ENCODE data around the gene SLFNL1. TPM values are rescaled to one million over a fixed set of nuclear protein-coding genes. Genes with fewer than 3 reads are reported as not detected.

SLFNL1 gene
- total RNA-seq = under 1 TPM in 3 of 4 donors, not detected in 1; 0.42 to 0.97 (median 0.60) TPM

DNA sequence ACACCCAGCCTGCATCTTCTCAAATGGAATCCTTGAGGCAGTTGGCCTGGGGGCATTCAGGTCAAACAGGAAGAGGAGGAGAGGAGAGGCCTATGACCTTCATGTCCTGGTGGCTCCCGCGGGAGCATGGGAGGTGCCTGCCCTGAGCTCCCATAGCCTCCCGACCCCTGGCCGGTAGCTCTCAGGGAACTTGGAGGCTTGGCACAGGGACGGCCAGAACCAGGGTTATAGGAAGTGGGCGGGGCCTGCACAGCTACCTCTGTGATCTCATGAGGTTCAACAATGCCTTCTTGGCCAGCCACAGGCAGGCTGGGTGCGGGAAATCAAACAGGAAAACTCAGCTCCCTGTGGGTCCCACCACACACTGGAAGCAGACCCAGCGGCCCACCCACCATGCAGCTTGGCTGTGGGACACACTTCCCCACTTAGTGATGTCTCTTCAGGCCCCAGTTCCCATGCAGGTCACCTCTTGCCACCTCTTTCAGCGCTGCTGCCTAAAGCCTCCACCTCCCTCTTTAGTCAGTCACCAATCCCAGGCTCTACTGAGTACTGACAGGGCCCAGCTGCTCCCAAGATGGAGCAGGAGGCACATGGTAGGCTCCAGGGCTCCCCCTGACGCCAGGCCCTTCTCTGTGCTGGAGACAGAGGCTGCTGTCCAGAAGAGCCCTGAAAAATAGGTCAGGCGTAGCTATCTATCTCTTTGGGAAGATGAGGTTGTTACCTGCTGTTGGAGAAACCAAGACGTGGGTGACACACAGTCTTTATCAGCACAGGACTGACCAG, at the start of gene SLFNL1:
Gene SLFNL1 (minus strand): TSS at position 200 of the 783 bp plus-strand sequence. CDS start 1,065 bp downstream, outside the sequence.
- TF ChIP-seq EP300 (IDR thresholded peaks at IDR 0.05) (no peak), POLR2A (IDR thresholded peaks at IDR 0.05) (no peak), POLR2AphosphoS5 (IDR thresholded peaks at IDR 0.05) (no peak), CTCF (IDR thresholded peaks at IDR 0.05) (no peak)
- H3K4me1 ChIP-seq = no peaks in the 10 kb centered on the region
- peaks cover 21% of the 10 kb centered on the region for H3K36me3 ChIP-seq
- no peak within 1 kb of the TSS for H3K27ac ChIP-seq
- no peak within 1 kb of the TSS for H3K4me3 ChIP-seq
- no peaks in the 10 kb centered on the region for H3K9me3 ChIP-seq
- DNase-seq (ENCODE audit: low spot score in 2 of 2) = peak in 1 of 2 donors; percentile 59
- 71% methylated on average over 8 of the region's 12 CpGs for WGBS
- H3K27me3 ChIP-seq = no peaks in the 10 kb centered on the region

DNA sequence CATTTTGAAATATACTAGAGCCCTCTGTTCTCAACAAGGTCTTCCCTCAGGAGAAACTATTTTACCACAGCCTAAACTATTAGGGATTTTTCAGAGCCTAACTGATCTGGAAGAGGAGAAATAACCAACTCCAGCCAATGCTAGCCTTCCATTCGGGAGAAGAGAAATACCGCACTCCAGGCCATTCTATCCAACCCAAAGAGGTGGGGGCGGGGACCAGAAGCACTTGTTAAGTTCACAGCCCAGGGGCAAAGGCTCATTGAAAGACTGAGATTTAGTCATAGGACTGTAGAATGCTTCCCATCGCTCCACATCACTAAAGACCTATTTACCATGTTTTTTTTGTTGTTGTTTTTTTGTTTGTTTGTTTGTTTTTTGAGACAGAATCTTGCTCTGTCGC, 35.4 kb upstream of the SLFNL1 start:
- no peaks in the 10 kb centered on the region for H3K27me3 ChIP-seq

GRCh38 chr1:41053316-41053715, 31.8 kb upstream of the SLFNL1 start:
- 86% methylated on average over 2 of the region's 2 CpGs for WGBS
- no peak for DNase-seq (ENCODE audit: low spot score in 2 of 2)
- H3K36me3 ChIP-seq = peaks cover 4% of the 10 kb centered on the region
- no peaks in the 10 kb centered on the region for H3K9me3 ChIP-seq
- H3K4me1 ChIP-seq = no peaks in the 10 kb centered on the region
- H3K27me3 ChIP-seq = no peaks in the 10 kb centered on the region
- TF ChIP-seq POLR2A (IDR thresholded peaks at IDR 0.05) (no peak), CTCF (IDR thresholded peaks at IDR 0.05) (no peak), POLR2AphosphoS5 (IDR thresholded peaks at IDR 0.05) (no peak), EP300 (IDR thresholded peaks at IDR 0.05) (no peak)
- no peak overlapping the region for H3K27ac ChIP-seq
- no peak overlapping the region for H3K4me3 ChIP-seq

More for the DNA sequence above, 35.4 kb upstream of the SLFNL1 start:
- Histone ChIP-seq H3K27ac (no peak overlapping the region), H3K4me1 (no peaks in the 10 kb centered on the region), H3K9me3 (no peaks in the 10 kb centered on the region), H3K4me3 (no peak overlapping the region), H3K36me3 (peaks cover 4% of the 10 kb centered on the region)
- TF ChIP-seq POLR2A (IDR thresholded peaks at IDR 0.05) (no peak), CTCF (IDR thresholded peaks at IDR 0.05) (no peak), EP300 (IDR thresholded peaks at IDR 0.05) (no peak), POLR2AphosphoS5 (IDR thresholded peaks at IDR 0.05) (no peak)
- no peak for DNase-seq (ENCODE audit: low spot score in 2 of 2)
- WGBS = 96% methylated on average over 5 of the region's 5 CpGs

DNA sequence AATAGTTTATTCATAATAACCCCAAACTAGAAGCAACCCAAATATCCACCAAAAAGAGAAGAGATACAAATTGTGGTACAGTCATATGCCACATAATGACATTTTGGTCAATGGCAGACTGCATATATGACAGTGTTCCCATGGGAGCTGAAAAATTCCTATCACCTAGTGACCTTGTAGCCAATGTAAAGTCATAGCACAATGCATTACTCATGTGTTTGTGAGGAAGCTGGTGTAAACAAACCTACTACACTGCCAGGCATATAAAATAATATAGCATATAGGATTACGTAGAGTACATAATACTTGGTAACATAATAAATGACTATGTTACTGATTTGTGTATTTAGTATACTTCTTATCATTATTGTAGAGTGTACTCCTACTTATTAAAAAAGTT, 29.5 kb upstream of the SLFNL1 start:
- no peak overlapping the region for H3K4me3 ChIP-seq
- H3K4me1 ChIP-seq = peaks cover 11% of the 10 kb centered on the region
- H3K9me3 ChIP-seq = no peaks in the 10 kb centered on the region
- TF ChIP-seq CTCF (IDR thresholded peaks at IDR 0.05) (no peak), POLR2A (IDR thresholded peaks at IDR 0.05) (no peak), POLR2AphosphoS5 (IDR thresholded peaks at IDR 0.05) (no peak), EP300 (IDR thresholded peaks at IDR 0.05) (no peak)
- H3K36me3 ChIP-seq = peaks cover 7% of the 10 kb centered on the region
- H3K27ac ChIP-seq = no peak overlapping the region
- no peak for DNase-seq (ENCODE audit: low spot score in 2 of 2)
- no peaks in the 10 kb centered on the region for H3K27me3 ChIP-seq
- 97% methylated on average over 1 of the region's 1 CpG for WGBS

GRCh38 chr1:41048540-41048939, 27.0 kb upstream of the SLFNL1 start:
- H3K4me1 ChIP-seq = peaks cover 34% of the 10 kb centered on the region
- H3K36me3 ChIP-seq = peaks cover 7% of the 10 kb centered on the region
- TF ChIP-seq POLR2AphosphoS5 (IDR thresholded peaks at IDR 0.05) (no peak), EP300 (IDR thresholded peaks at IDR 0.05) (no peak), CTCF (IDR thresholded peaks at IDR 0.05) (no peak), POLR2A (IDR thresholded peaks at IDR 0.05) (no peak)
- H3K27ac ChIP-seq = no peak overlapping the region
- no peaks in the 10 kb centered on the region for H3K9me3 ChIP-seq
- WGBS = 89% methylated on average over 3 of the region's 3 CpGs
- H3K4me3 ChIP-seq = no peak overlapping the region
- H3K27me3 ChIP-seq = no peaks in the 10 kb centered on the region
- DNase-seq (ENCODE audit: low spot score in 2 of 2) = no peak

Data from suprapubic skin (tissue), 4 donors.